HG03103 (cell line): ENCODE data around the gene APOB.

Source experiments
- ATAC-seq: cut with Tn5 transposase; IDR thresholded peaks from one replicate; pipeline ENCODE4 v1.9.1; 2021; ENCODE audit warnings: low read depth; ENCODE audit not compliant: unreplicated experiment

APOB gene

DNA sequence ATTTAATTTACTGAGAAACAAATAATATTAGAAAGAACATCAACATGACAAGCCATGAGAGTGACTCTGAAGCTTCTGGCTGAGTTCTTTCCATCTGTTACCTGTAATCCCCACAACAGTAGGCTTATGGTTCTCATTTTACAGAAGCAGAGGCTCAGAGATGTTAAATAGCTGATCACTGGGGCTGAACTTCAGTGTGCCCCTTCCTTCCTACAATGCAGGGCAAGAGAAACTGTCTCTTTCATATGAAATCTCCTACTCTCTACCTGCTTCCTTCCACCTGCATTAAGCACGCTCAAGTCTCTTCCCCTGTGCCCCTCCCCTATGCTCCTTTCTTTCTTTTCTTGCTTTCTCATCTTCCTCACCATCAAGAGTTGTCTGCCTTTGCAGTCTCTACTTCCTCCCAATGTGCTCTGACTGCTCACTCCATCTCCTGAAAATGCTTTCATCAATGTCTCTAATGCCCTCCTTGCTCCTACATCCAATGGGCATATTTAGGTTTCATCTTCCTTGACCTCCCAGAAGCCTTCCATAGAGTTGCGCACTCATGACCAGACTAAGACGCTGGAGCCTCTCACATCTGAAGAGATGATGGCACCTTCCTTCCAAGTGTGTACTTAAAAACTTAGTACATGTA is 23.7 kb downstream of the APOB start:
- ATAC-seq: no peak

DNA sequence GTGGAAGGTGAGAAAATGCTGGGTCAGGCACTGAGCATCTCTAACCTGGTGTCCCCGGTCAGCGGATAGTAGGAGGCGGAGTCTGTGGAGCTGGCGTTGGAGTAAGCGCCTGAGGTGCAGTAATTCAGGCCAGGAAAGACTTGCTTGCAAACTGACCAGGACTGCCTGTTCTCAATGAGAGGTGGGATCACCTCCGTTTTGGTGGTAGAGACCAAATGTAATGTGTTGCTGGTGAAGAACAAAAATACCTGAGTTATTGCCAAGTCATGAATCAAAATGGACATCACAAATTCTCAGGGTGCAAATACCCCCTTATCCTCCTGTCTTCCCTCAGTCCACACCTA is 24.2 kb downstream of the APOB start:
- ATAC-seq: no peak

DNA sequence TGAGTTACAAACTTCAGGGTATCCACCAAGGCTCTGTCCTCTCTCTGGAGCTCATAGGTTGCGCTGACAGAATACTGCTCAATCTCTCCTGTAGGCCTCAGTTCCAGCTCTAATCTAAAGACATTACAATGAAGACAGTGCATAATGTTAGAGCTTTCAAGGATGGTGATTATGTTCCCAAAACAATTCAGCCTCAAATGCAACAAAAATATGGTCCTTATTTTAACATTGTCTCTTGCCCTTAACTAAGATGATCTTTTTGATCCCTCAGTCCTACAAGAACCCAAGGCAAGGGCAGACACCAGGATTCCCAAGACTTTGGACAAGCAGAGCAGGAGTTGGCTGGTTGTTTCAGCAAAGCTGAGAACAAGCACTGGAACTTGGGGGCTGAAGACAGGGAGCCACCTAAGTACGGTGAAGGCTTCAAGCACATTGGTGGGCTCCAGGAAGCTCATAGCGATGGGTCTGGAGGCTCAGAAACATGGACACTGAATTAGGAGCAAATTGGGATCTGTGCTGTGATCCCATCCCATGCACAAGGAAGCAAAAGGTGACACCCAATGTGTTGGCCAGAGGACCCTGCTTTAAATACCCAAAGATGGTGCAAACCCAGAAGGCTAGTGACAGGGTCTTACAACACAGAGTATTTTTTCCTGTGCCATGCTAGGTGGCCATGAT is 24.7 kb downstream of the APOB start:
- no peak for ATAC-seq

DNA sequence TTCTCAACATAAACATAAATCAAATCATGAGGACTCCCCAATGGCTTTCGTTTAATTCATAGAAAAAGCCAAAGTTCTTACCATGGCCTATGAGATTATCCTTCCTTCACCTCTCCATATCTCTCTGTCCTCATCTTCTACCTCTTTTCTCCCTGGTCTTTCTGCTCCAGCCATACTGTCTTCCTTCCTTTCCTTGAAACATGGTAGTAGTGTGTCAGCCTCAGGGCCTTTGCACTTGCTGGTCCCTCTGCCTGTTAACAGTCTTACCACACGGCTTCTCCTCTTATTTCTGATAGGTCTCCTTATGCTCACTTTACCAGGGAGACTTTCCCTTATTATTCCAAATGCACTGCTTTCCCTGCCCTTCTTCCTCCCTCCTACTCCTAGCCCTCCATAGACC is 25.6 kb downstream of the APOB start:
- ATAC-seq: no peak

DNA sequence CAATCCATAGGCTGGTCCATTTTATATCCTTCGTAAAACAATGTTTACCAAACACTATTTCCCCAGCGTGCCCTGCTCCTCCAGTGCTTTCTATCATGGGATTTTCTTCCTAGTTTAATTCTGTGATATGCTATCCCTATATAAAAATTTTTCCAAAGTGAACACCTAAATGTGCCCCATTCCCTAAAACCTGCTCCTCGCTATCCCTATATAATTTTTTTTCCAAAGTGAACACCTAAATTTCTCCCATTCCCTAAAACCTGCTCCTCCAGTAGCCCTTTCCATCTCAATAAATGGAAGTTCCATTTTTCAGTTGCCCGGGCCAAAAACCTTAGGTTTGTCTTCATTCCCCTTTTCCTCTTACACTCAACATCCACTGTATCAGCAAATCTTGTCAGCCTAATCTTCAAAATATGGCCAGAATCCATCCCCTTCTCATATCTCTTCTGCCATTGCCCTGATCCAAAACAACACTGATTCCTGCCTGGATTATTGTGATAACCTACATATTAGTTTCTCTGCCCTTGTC is 26.1 kb downstream of the APOB start:
- no peak for ATAC-seq

DNA sequence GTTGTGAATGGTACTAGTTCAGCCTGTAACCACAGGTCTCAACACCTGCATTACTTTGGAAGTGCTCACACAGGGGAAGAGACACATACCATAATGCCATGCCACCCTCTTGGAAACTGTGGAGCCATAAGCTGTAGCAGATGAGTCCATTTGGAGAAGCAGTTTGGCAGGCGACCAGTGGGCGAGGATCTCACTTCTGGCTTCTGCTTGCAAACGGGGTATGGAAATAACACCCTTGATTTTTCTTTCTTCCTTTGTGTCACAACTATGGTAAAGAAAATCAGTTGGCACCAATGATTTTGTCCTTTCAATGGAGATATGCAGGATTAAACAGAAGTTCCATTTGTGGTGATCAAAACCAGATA is 28.6 kb downstream of the APOB start:
- no peak for ATAC-seq

DNA sequence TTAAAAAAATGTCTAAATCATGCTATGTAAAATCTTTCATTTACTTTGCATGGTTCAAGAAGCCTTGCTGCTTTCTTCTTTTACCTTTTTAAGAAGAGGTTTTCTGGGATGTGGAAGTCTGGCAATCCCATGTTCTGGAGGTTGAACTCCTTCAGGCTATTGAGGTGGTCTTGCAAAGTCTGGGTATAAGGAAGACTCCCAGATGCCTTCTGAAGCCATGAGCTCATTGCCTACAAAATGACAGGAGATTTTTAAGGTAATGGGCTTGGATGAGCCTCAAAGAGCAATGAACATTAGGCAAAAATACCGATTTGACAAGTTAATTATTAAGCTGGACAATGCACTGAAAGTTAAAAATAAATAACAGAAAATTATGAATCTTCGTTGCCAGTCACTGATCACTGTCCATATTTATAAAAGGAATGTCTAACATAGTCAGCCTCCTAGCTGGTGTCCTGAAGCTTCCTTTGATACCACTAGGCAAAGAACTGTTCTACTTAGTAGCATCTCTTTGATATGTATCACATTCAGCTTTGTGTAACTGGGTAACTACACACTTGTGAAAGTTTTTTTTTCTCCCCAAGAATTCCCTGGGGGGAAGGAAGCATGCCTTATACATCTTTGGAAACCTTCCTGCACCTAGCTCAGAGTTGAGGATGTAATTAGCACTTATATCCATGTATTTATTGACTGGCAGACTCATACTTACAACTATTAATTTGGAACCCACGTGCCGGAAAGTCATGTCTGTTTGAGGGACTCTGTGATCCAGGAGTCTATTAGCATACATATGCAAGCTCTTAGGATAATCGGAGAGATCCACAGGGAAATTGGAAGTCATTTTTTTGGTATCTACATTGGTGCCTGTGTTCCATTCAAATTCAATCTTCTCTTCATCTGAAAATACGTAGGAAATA is 29.3 kb downstream of the APOB start:
- ATAC-seq: no peak

DNA sequence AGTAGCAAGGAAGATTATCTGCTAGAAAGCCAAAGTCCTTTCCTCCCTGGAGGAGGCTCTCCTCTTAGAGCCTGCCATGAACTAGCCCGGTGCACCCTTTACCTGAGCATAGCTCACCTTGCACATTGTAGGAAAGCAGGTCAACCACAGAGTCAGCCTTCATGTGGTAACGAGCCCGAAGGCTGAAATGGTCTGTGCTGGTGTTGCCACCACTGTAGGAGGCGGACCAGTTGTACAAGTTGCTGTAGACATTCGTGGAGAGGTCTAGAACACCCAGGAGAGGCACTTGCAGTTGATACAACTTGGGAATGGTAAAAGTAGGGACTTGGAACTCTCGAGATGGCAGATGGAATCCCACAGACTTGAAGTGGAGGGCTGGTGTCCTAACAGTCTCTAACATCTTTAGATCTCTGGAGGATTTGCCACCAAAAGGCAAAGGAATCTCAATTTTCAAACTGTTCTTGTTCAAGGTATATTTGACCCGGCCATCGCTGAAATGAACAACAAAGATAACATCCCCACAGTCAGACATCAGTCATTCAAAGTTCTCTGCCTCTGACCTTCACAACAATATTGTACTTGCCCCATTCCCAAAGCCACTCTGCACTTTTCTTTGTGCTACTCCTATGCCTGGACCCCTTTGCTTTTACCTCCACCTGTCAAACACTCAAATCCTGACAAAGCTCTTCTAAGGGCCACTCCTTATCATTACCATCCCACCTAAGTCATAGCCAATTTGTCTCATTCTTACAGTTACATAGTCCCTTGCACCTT is 30.6 kb downstream of the APOB start:
- ATAC-seq: no peak

DNA sequence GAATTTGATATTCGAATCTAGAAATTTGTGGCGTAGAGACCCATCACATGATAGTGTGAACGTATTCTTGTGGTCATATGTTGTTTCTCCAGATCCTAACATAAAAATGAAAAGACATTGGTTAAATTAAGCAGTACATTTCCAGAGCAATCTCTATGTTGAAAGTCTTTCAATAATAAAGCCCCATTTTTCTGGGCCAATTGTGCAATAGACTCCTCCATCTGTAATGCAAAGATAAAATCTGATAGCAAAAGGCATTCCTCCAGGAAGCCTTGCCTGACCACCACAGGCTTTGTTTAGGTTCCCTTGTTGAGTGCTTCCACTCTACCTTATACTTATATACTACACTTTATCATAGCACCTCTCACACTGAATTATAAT is 31.3 kb downstream of the APOB start:
- no peak for ATAC-seq

DNA sequence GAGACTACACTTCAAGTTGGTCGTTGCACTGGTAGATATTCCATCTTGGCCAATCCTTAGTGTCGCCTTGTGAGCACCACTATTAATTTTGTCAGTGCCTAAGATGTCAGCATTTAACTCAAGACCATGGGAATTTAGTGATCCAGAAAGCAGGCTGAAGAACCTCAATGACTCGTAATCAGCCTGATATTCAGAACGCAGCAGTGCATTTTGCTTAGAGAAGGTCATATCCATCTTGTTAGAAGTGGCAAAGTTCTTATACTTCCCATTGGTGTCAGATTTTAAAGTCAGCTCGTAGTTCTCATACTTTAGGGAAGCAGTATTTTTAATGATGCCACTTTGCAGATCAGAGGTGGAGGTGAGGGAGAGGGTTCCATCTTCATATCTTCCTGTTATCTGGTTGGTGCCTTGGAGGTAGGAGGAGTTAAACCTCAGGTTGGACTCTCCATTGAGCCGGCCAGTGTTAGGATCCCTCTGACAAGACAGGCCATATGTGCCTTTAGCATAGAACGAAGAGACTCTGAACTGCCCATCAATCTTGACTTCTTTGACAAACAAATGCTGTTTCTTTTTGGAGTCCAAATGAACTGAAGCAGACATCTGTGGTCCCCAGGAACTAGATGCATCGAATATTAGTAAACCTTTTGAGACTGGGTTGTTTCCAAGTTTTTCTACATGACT is 31.9 kb downstream of the APOB start:
- no peak for ATAC-seq

DNA sequence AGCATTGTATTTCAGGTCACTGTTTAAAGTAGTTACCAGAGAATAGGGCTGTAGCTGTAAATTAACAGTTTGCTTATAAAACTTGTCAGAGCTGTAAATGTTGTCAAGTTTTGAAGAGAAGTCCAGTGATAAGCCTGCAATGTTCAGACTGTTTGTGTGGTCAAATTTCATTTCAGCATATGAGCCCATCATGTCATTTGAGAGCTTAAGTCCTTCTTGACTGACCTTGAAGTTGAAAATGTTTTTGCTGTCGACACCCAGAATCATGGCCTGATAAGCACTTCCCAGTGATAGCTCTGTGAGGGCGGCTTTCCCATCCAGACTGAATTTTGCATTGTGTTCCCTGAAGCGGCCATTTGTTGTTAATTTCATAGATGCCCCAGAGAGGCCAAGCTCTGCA is 32.4 kb downstream of the APOB start:
- ATAC-seq: no peak

DNA sequence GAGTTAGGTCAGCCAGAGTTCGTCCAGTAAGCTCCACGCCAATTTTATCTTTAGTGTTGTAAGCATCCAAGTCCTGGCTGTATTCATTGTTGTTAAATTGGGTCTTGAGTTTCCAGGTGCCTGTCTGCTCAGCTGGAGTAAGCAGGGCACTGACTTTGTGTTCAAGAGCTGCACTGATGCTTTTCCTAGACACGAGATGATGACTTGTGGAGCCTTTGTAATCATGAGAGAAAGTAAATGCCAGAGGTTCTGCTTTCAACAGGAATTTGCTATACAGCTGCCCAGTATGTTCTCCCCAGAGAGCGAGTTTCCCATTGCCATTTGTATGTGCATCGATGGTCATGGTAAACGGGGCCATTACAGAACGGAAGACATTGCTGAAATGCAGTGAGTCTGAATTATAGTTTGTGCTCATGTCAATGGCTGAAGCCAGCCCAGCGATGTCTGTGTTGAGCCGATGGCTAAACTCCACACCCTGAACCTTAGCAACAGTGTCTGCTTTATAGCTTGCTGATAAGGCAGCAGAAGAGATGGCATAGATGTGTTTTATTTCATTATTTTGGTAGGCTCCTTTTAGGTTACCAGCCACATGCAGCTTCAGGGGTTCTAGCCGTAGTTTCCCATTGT is 32.9 kb downstream of the APOB start:
- no peak for ATAC-seq

DNA sequence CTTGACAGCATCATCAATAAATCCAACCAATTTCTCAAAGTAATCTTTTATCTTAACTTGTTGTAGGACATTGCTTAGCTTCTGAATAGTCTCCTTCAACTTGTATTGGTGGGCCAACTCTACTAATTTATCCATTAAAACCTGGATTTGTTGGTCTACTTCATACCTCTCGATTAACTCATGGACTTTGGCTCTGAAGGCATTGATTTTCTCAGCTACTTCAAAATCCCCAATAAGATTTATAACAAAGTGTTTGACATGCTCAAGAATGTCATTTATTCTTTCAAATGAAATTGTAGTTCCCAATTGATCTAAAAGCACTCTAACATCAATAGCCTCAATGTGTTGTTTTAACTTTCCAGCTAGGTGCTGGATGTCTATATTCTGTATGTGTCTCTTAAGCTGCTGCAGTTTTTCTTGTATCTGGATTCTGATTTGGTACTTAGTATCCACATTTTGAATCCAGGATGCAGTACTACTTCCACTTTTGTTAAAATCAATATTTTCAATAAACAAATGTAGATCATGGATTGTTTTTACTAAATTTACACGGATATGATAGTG is 34.1 kb downstream of the APOB start:
- no peak for ATAC-seq

DNA sequence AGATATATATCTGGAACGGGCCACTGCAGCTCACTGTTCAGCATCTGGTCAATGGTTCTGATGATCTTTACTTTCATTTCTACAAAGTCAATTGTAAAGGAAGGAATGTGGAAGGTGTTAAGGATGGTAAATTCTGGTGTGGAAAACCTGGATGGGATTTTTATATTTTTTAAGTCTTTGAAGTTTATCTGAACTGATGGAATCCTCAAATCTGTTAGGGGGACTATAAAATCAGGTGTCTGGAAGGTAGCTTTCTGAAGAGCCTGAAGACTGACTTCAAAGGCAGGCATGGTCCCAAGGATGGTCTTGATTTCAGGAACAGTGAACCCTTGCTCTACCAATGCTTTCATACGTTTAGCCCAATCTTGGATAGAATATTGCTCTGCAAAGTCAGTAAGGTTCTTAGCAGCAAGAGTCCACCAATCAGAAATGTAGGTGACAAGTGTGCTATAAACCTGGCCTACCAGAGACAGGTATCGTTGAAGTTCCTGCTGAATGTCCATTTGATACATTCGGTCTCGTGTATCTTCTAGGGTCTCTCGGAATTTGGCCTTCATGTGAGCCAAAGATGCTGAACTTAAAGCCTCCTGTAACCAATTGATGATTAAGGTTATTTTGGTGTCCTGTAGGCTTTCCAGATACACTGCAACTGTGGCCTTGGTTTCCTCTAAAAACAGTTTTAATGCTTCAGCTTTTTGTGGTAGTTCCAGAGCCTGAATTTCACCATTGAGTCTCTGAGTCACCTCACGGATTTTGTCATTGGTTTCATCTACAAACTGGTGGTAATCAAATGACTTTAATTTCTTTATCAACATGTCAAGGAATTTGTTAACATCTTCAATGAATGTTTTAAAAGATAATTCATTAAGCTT is 34.8 kb downstream of the APOB start:
- ATAC-seq: no peak

DNA sequence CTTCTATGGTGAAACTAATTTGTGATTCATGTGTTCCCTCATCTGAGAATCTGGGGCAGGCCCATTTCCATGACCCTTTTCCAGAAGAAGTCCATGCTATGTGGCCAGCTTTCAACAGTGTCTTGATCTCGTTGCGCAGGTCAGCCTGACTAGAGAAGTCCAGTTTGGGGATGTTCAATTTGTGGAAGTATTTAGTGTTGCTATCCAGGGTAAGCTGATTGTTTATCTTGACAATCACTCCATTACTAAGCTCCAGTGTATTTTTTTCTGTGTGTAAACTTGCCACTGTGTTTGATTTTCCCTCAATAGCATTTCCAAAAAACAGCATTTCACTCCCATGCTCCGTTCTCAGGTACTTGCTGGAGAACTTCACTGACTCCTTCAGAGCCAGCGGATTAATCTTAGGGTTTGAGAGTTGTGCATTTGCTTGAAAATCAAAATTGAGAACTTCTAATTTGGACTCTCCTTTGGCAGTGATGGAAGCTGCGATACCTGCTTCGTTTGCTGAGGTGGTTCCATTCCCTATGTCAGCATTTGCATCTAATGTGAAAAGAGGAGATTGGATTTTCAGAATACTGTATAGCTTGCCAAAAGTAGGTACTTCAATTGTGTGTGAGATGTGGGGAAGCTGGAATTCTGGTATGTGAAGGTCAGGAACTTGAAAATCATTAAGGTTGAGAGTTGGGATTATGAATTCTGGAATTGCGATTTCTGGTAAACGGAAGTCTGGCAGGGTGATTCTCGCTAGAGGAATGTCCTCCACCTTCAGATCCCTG is 35.7 kb downstream of the APOB start:
- ATAC-seq: no peak

DNA sequence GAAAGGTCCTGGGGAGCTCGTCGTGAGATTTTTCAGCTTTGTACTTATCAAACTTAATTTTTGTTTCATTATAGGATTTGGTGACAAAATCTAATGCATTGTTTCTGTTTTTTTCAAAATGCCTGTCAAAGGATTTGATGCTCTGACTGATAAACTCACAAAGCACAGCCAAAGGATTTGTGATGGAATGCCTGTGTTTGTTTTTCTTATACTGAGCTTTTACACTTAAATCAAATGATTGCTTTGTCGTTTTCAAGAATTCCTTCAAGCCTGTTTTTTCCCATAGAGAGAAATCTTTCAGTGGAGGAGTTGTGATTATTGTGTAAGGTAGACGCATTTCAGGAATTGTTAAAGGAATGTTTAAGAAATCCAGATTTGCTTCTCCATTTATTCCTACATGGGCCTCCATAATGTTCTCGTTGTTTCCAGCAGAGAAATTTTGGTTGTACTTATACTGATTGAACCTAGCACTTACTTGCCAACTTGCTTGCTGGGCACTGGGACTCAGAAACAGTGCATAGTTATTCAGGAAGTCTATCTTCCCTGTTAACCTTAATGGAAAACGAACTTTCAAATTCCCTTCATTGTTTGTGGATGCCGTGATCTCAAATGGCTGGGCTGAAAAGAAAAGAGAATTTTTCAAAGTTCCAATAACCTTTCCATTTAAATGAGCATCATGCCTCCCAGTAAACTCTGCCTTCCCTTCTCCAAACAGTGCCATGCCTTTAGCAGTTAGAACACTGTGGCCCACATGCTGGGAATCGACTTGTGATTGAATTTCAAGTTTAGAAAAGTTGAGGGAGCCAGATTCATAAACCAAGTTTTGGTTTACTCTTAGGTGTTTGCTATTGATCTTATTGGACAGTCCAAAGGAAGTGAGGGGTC is 36.5 kb downstream of the APOB start:
- ATAC-seq: no peak
